K562 (cell line): ENCODE results near the gene MTFR2. TPM values are rescaled to one million over a fixed set of nuclear protein-coding genes. Genes with fewer than 3 reads are reported as not detected.
A peak's percentile ranks its signal among the peaks of the same experiment; 100 is the strongest.

Experiments used
- ARID2 ChIP-seq: fragments of 450-650 bp; IDR thresholded peaks from 2 replicates; pipeline ENCODE4 v1.6.1; 2017; ENCODE audit warnings: antibody characterized with exemption, mild to moderate bottlenecking
- CHD2 ChIP-seq: IDR thresholded peaks from 2 replicates; pipeline ENCODE4 v1.6.1; 2011; ENCODE audit warnings: low read depth, low read length
- HDAC6 ChIP-seq: IDR thresholded peaks from 2 replicates; pipeline ENCODE4 v1.6.1; 2012; ENCODE audit warnings: low read depth, mild to moderate bottlenecking, control low read depth, inconsistent platforms, low read length, moderate library complexity
- HNRNPLL ChIP-seq: fragments of 200-400 bp; formaldehyde crosslinking; IDR thresholded peaks from 2 replicates; pipeline ENCODE4 v1.6.1; 2017; ENCODE audit warnings: low read length, low read depth, mild to moderate bottlenecking; ENCODE audit not compliant: poor library complexity, severe bottlenecking
- KLF16 ChIP-seq: IDR thresholded peaks from 2 replicates; pipeline ENCODE4 v1.6.1; 2016; ENCODE audit warnings: antibody characterized with exemption
- PHB2 ChIP-seq: fragments of 450-650 bp; IDR thresholded peaks from 2 replicates; pipeline ENCODE4 v1.6.1; 2017; ENCODE audit warnings: low read depth
- POLR2H ChIP-seq: IDR thresholded peaks from 2 replicates; pipeline ENCODE4 v1.6.1; 2016; ENCODE audit warnings: missing genetic modification characterization, low read depth, mild to moderate bottlenecking, control low read depth, missing compliant biosample characterization, moderate library complexity
- SREBF2 ChIP-seq: sonication (generic); formaldehyde crosslinking; IDR thresholded peaks from 2 replicates; pipeline ENCODE4 v1.4.0; 2020; ENCODE audit warnings: mild to moderate bottlenecking, missing genetic modification reagents
- SRSF7 ChIP-seq: fragments of 200-400 bp; formaldehyde crosslinking; optimal IDR thresholded peaks from 2 replicates; pipeline ENCODE3; 2017; ENCODE audit warnings: mild to moderate bottlenecking, low read depth, low read length
- STAT5A ChIP-seq: IDR thresholded peaks from 2 replicates; pipeline ENCODE4 v1.6.1; 2012; ENCODE audit warnings: low read length, inconsistent platforms, borderline replicate concordance
- TEAD2 ChIP-seq: fragments of 450-650 bp; IDR thresholded peaks from 2 replicates; pipeline ENCODE4 v1.6.1; 2016; ENCODE audit warnings: missing genetic modification characterization, control low read depth, missing compliant biosample characterization
- TRIM24 ChIP-seq, 2 experiments: fragments of 450-650 bp; IDR thresholded peaks; 2 replicates each; pipeline ENCODE4 v1.6.1; 2016
- TRIM28 ChIP-seq: fragments of 450-650 bp; IDR thresholded peaks from 2 replicates; pipeline ENCODE4 v1.6.1; 2017
- ZBTB17 ChIP-seq: fragments of 450-650 bp; formaldehyde crosslinking; IDR thresholded peaks from 2 replicates; pipeline ENCODE4 v1.4.0; 2020; ENCODE audit warnings: mild to moderate bottlenecking
- ZBTB7A ChIP-seq: IDR thresholded peaks from 2 replicates; pipeline ENCODE4 v1.6.1; 2011; ENCODE audit warnings: low read depth, mild to moderate bottlenecking, low read length, moderate library complexity, borderline replicate concordance; ENCODE audit not compliant: control insufficient read depth
- ZC3H8 ChIP-seq: fragments of 450-650 bp; IDR thresholded peaks from 2 replicates; pipeline ENCODE4 v1.6.1; 2017
- ZFP30 ChIP-seq: fragments of 250-450 bp; sonication (Bioruptor Pico); IDR thresholded peaks from 2 replicates; pipeline ENCODE4 v1.8.0; 2022; ENCODE audit warnings: moderate library complexity, mild to moderate bottlenecking, inconsistent platforms, borderline replicate concordance
- ZNF140 ChIP-seq: fragments of 250-450 bp; sonication (Bioruptor Pico); IDR thresholded peaks from 2 replicates; pipeline ENCODE4 v1.8.0; 2021; ENCODE audit warnings: moderate library complexity, mild to moderate bottlenecking, inconsistent platforms
- ZNF561 ChIP-seq: fragments of 450-650 bp; formaldehyde crosslinking; conservative IDR thresholded peaks from 2 replicates; pipeline ENCODE4 v1.4.0; 2020; ENCODE audit warnings: mild to moderate bottlenecking, moderate library complexity
- ZNF668 ChIP-seq: fragments of 250-450 bp; sonication (Bioruptor Pico); IDR thresholded peaks from 2 replicates; pipeline ENCODE4 v1.8.0; 2022; ENCODE audit warnings: mild to moderate bottlenecking, inconsistent platforms
- polyA plus RNA-seq, 8 experiments: library from polyadenylated mRNA; depleted of rRNA in 4 of 8; stranded (reverse) in 5 of 8; unstranded in 3 of 8; fragments of >200 nt; fragmentation: Nextera tagmentation in 2 of 8; fragmentation: Illumina TruSeq in 1 of 8; extraction: Ambion mirVana in 2 of 8; extraction: Trizol in 1 of 8; gene quantifications; 2 replicates each; pipeline versions ENCODE4 v1.2.1 to v1.2.3, GENCODE V29; 2011 to 2014; ENCODE audit warnings: inconsistent platforms in 1 of 8, missing spikeins in 1 of 8
- total RNA-seq, 7 experiments: library from RNA; depleted of rRNA in 6 of 7; stranded (reverse); fragments of >200 nt in 6 of 7; fragmentation: Illumina TruSeq in 2 of 7; extraction: Trizol in 2 of 7; gene quantifications; 2 replicates each; pipeline versions ENCODE4 v1.2.1 to v1.2.3, GENCODE V29; 2011 to 2021; ENCODE audit warnings: low replicate concordance in 1 of 7
- TF ChIP-seq, protein P1 (sequence below): fragments of 250-450 bp; sonication (Bioruptor Pico); IDR thresholded peaks from 2 replicates; pipeline ENCODE4 v1.8.0; 2022; ENCODE audit warnings: moderate library complexity, mild to moderate bottlenecking, inconsistent platforms
- TF ChIP-seq, protein P2 (sequence below): fragments of 250-450 bp; sonication (Bioruptor Pico); IDR thresholded peaks from 2 replicates; pipeline ENCODE4 v1.5.0; 2020; ENCODE audit warnings: mild to moderate bottlenecking
- TF ChIP-seq, protein P3 (sequence below), 3 experiments: IDR thresholded peaks in 2 of 3; conservative IDR thresholded peaks in 1 of 3; 2 replicates each; pipeline ENCODE4 v1.5.1; 2011 to 2012; ENCODE audit warnings: low read length in 3 of 3, mild to moderate bottlenecking in 3 of 3, control low read depth in 2 of 3, improper control_type of control experiment in 1 of 3, inconsistent platforms in 1 of 3, low read depth in 1 of 3, mixed read lengths in 1 of 3, moderate library complexity in 1 of 3; ENCODE audit not compliant: insufficient read depth in 2 of 3
- TF ChIP-seq, protein P4 (sequence below): fragments of 450-650 bp; IDR thresholded peaks from 2 replicates; pipeline ENCODE4 v1.6.1; 2017; ENCODE audit warnings: antibody characterized with exemption, mild to moderate bottlenecking

Gene MTFR2
- total and polyA plus RNA-seq, 9 of the 15 experiments (the other 6 are each of a cell fraction or from before 2014, with no cell fraction given): 10.1 to 63.3 (median 45.9) TPM

DNA sequence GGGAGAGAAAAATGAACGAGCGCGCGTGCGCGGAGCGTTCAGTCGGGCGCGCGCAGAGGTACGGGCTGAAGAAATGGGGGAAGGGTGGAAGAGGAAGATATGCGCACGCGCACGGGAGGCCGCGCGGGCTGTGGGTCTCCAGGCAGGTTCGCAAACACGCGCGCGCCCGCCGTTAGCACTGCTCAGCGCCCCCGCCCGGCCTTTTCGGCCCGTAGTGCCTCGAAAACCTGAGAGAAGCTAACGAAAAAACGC is 39.1 kb upstream of the MTFR2 start (continued):
- TF ChIP-seq TRIM24 (IDR thresholded peaks at IDR 0.05) (no peak), CHD2 (no peak; the same call in 1 of the 2 replicates), HNRNPLL (peak; percentile 41), HDAC6 (no peak), POLR2H (no peak), ZNF140 (CRISPR knock-in tag) (no peak), TRIM28 (no peak), TEAD2 (tag) (no peak; the same call in 1 of the 2 replicates), ZBTB17 (peak; percentile 12; the same call in 1 of the 2 replicates), ZBTB7A (no peak), ZNF561 (CRISPR knock-in tag) (no peak), SRSF7 (no peak), ARID2 (no peak), STAT5A (peak; percentile 39; the same call in 1 of the 2 replicates), ZNF668 (CRISPR knock-in tag) (no peak), SREBF2 (CRISPR knock-in tag) (no peak), PHB2 (no peak), KLF16 (no peak), ZC3H8 (no peak), ZFP30 (CRISPR knock-in tag) (no peak)
- TF ChIP-seq, protein P1, sequence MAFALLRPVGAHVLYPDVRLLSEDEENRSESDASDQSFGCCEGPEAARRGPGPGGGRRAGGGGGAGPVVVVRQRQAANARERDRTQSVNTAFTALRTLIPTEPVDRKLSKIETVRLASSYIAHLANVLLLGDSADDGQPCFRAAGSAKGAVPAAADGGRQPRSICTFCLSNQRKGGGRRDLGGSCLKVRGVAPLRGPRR (CRISPR knock-in tag): no peak
- TF ChIP-seq, protein P2, sequence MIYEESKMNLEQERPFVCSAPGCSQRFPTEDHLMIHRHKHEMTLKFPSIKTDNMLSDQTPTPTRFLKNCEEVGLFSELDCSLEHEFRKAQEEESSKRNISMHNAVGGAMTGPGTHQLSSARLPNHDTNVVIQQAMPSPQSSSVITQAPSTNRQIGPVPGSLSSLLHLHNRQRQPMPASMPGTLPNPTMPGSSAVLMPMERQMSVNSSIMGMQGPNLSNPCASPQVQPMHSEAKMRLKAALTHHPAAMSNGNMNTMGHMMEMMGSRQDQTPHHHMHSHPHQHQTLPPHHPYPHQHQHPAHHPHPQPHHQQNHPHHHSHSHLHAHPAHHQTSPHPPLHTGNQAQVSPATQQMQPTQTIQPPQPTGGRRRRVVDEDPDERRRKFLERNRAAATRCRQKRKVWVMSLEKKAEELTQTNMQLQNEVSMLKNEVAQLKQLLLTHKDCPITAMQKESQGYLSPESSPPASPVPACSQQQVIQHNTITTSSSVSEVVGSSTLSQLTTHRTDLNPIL (CRISPR knock-in tag): no peak
- TF ChIP-seq, protein P3, sequence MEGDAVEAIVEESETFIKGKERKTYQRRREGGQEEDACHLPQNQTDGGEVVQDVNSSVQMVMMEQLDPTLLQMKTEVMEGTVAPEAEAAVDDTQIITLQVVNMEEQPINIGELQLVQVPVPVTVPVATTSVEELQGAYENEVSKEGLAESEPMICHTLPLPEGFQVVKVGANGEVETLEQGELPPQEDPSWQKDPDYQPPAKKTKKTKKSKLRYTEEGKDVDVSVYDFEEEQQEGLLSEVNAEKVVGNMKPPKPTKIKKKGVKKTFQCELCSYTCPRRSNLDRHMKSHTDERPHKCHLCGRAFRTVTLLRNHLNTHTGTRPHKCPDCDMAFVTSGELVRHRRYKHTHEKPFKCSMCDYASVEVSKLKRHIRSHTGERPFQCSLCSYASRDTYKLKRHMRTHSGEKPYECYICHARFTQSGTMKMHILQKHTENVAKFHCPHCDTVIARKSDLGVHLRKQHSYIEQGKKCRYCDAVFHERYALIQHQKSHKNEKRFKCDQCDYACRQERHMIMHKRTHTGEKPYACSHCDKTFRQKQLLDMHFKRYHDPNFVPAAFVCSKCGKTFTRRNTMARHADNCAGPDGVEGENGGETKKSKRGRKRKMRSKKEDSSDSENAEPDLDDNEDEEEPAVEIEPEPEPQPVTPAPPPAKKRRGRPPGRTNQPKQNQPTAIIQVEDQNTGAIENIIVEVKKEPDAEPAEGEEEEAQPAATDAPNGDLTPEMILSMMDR (IDR thresholded peaks at IDR 0.05 in 2 of 3, conservative IDR thresholded peaks at IDR 0.05 in 1 of 3; ENCODE audit: insufficient read depth in 2 of 3, low read depth in 1 of 3, low read length in 3 of 3): peak in 1 of 3 experiments; percentile 26; a peak in 1 of 6 replicates
- TF ChIP-seq, protein P4, sequence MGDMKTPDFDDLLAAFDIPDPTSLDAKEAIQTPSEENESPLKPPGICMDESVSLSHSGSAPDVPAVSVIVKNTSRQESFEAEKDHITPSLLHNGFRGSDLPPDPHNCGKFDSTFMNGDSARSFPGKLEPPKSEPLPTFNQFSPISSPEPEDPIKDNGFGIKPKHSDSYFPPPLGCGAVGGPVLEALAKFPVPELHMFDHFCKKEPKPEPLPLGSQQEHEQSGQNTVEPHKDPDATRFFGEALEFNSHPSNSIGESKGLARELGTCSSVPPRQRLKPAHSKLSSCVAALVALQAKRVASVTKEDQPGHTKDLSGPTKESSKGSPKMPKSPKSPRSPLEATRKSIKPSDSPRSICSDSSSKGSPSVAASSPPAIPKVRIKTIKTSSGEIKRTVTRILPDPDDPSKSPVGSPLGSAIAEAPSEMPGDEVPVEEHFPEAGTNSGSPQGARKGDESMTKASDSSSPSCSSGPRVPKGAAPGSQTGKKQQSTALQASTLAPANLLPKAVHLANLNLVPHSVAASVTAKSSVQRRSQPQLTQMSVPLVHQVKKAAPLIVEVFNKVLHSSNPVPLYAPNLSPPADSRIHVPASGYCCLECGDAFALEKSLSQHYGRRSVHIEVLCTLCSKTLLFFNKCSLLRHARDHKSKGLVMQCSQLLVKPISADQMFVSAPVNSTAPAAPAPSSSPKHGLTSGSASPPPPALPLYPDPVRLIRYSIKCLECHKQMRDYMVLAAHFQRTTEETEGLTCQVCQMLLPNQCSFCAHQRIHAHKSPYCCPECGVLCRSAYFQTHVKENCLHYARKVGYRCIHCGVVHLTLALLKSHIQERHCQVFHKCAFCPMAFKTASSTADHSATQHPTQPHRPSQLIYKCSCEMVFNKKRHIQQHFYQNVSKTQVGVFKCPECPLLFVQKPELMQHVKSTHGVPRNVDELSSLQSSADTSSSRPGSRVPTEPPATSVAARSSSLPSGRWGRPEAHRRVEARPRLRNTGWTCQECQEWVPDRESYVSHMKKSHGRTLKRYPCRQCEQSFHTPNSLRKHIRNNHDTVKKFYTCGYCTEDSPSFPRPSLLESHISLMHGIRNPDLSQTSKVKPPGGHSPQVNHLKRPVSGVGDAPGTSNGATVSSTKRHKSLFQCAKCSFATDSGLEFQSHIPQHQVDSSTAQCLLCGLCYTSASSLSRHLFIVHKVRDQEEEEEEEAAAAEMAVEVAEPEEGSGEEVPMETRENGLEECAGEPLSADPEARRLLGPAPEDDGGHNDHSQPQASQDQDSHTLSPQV: no peak; the same call in 1 of the 2 replicates
